Activated naive CD8-positive, alpha-beta T cell treated with anti-CD3 and anti-CD28 coated beads, Interleukin-2, amount 50 U/mL, for 24 hours (primary cell): ENCODE results near the gene SDHA.
A peak's percentile ranks its signal among the peaks of the same experiment; 100 is the strongest.
"Not testable (repeated sequence)": the region's sequence is repeated elsewhere in the genome, so short reads cannot be mapped to it uniquely, and the experiment has no call there.

Experiments
- ATAC-seq: fragments of 150-1000 bp; cut with Tn5 transposase; one replicate; pipeline ENCODE4 v1.10.0; 2021
- DNase-seq: peaks from one replicate; pipeline ENCODE4 v3.0.0; 2021
- H3K27ac Mint-ChIP-seq: one replicate; pipeline ENCODE4 v1.8.0; 2021; ENCODE audit warnings: mild to moderate bottlenecking, mixed read lengths
- H3K27me3 Mint-ChIP-seq: one replicate; pipeline ENCODE4 v1.8.0; 2021; ENCODE audit warnings: mixed read lengths
- H3K36me3 Mint-ChIP-seq: one replicate; pipeline ENCODE4 v1.8.0; 2021; ENCODE audit warnings: low read depth, mixed read lengths
- H3K4me1 Mint-ChIP-seq: one replicate; pipeline ENCODE4 v1.8.0; 2021; ENCODE audit warnings: mixed read lengths
- H3K4me3 Mint-ChIP-seq: one replicate; pipeline ENCODE4 v1.8.0; 2021; ENCODE audit warnings: mild to moderate bottlenecking, moderate library complexity, mixed read lengths
- H3K9me3 Mint-ChIP-seq: one replicate; pipeline ENCODE4 v1.8.0; 2021; ENCODE audit warnings: mixed read lengths

SDHA gene

GRCh38 chr5:237931-238330 is 19.8 kb downstream of the SDHA start:
- not testable (repeated sequence) for DNase-seq, H3K27ac Mint-ChIP-seq, H3K9me3 Mint-ChIP-seq, H3K4me1 Mint-ChIP-seq, H3K27me3 Mint-ChIP-seq, ATAC-seq, H3K4me3 Mint-ChIP-seq
- peaks cover 41% of the 10 kb centered on the region for H3K36me3 Mint-ChIP-seq

DNA sequence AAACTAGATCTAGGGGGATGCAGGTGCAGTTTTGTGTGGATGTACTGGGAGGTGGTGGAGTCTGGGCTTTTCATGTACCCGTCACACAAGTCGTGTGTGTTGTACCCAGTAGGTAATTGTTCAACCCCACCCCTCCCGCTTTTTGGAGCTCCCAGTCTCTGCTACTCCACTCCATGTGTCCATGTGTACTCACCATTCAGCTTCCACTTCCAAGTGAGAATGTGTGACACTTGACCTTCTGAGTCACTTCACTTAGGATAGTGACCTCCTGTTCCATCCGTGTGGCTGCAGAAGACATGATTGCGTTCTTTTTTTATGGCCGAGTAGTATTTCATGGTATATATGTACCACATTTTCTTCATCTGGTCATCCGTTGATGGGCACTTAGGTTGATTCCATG is 22.4 kb downstream of the SDHA start:
- H3K4me3 Mint-ChIP-seq, H3K27ac Mint-ChIP-seq, H3K27me3 Mint-ChIP-seq, H3K4me1 Mint-ChIP-seq, ATAC-seq, H3K9me3 Mint-ChIP-seq, DNase-seq: not testable (repeated sequence)
- H3K36me3 Mint-ChIP-seq: peaks cover 27% of the 10 kb centered on the region

- not testable (repeated sequence) for ATAC-seq, H3K27ac Mint-ChIP-seq, H3K4me3 Mint-ChIP-seq, H3K27me3 Mint-ChIP-seq, H3K9me3 Mint-ChIP-seq, DNase-seq, H3K4me1 Mint-ChIP-seq
- H3K36me3 Mint-ChIP-seq: peaks cover 29% of the 10 kb centered on the region
Observed at GRCh38 chr5:241045-241669, 23.0 kb downstream of the SDHA start.

DNA sequence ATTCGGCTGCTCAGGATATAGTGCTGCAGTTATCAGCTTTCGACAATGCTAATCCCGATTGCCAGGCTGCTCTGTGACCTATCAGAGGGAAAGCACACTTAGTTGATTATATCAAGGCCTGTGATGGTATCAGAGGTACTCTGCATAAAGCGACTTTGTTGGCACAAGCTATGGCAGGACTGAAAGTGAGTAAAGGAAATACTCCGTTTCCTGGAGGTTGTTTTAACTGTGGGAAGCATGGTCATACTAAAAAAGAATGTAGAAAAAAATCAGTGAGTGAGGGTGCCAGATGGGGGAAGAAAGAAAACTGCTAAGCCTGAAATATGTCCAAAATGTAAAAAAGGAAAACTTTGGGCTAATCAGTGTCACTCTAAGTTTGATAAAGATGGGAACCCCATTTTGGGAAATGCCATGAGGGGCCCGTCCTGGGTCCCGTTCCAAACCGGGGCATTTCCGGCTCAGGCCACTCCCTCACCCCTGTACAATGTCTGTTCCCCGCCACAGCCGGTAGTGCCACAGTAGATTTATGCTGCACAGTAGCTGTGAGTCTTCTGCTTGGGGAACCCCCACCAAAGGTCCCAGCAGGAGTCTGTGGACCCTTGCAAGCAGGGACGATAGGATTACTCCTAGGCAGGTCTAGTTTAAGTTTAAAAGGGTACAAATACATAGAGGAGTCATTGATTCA is 25.7 kb downstream of the SDHA start:
- not testable (repeated sequence) for ATAC-seq, H3K27me3 Mint-ChIP-seq, H3K4me3 Mint-ChIP-seq, DNase-seq, H3K4me1 Mint-ChIP-seq, H3K9me3 Mint-ChIP-seq, H3K27ac Mint-ChIP-seq
- H3K36me3 Mint-ChIP-seq: peaks cover 49% of the 10 kb centered on the region

DNA sequence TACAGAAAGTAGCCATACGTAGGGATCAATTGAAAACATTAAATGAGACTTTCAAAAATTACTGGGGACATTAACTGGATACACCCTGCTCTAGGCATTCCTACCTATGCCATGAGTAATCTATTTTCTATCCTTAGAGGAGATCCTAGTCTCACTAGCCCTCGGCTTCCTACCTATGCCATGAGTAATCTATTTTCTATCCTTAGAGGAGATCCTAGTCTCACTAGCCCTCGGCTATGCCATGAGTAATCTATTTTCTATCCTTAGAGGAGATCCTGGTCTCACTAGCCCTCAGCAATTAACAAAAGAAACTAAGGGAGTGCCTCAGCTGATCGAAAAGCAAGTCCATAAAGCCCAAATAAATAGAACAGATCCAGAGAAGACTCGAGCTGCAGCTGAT is 27.6 kb downstream of the SDHA start:
- ATAC-seq, H3K4me1 Mint-ChIP-seq, H3K9me3 Mint-ChIP-seq, DNase-seq, H3K27me3 Mint-ChIP-seq, H3K27ac Mint-ChIP-seq, H3K4me3 Mint-ChIP-seq: not testable (repeated sequence)
- H3K36me3 Mint-ChIP-seq: peaks cover 50% of the 10 kb centered on the region

DNA sequence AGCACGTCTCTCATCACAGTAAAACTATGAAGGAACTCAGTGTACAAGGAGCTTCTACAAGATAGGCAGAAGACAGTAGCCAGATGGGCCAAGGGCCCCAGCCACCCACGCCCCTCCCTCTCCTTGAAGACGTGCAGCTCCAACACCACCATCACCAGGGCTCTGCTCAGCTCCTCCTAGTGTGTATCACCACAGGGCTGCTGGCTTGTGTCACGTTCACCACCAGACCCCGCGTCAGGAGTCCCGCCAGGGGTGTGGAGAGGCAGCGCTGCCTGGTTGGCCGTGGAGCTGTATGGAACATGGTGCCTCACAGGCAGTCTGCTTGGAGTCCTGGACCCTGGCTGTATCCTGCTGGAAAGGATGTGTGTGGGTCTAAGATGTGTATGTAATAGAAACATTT is 32.3 kb downstream of the SDHA start:
- H3K9me3 Mint-ChIP-seq, H3K27ac Mint-ChIP-seq, H3K4me1 Mint-ChIP-seq, ATAC-seq, H3K4me3 Mint-ChIP-seq, H3K27me3 Mint-ChIP-seq, DNase-seq: not testable (repeated sequence)
- H3K36me3 Mint-ChIP-seq: peaks cover 50% of the 10 kb centered on the region

DNA sequence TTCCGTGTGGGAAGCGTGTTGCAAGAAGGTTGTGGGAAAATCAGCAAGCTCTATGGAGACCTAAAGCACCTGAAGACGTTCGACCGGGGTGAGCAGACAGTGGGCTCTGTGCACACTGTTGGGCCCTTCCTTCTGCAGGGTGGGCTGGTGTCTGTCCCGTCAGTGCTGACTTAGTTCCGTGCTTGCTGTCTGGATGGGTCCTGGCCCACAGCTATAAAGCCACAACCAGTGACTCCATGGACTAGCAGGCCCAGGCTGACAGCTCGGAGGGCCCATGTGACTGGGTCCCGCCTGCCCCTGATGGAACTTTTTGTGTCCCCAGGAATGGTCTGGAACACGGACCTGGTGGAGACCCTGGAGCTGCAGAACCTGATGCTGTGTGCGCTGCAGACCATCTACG is 32.9 kb downstream of the SDHA start:
- H3K36me3 Mint-ChIP-seq: peaks cover 49% of the 10 kb centered on the region
- not testable (repeated sequence) for H3K4me1 Mint-ChIP-seq, H3K27me3 Mint-ChIP-seq, H3K9me3 Mint-ChIP-seq, H3K27ac Mint-ChIP-seq, DNase-seq, ATAC-seq, H3K4me3 Mint-ChIP-seq

GRCh38 chr5:251538-251937 is 33.4 kb downstream of the SDHA start:
- H3K4me3 Mint-ChIP-seq, H3K27me3 Mint-ChIP-seq, H3K4me1 Mint-ChIP-seq, H3K27ac Mint-ChIP-seq, H3K9me3 Mint-ChIP-seq, DNase-seq, ATAC-seq: not testable (repeated sequence)
- H3K36me3 Mint-ChIP-seq: peaks cover 53% of the 10 kb centered on the region

DNA sequence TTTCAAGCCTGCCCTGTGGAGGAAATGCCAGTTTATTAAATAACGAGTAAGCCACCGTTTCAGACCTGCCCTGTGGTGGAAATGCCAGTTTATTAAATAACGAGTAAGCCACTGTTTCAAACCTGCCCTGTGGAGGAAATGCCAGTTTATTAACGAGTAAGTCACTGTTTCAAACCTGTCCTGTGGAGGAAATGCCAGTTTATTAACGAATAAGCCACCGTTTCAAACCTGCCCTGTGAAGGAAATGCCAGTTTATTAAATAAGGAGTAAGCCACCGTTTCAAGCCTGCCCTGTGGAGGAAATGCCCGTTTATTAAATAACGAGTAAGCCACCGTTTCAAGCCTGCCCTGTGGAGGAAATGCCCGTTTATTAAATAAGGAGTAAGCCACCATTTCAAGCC is 33.9 kb downstream of the SDHA start:
- not testable (repeated sequence) for H3K27me3 Mint-ChIP-seq, H3K4me1 Mint-ChIP-seq, H3K27ac Mint-ChIP-seq, H3K4me3 Mint-ChIP-seq, DNase-seq, ATAC-seq, H3K9me3 Mint-ChIP-seq
- H3K36me3 Mint-ChIP-seq: peaks cover 50% of the 10 kb centered on the region

DNA sequence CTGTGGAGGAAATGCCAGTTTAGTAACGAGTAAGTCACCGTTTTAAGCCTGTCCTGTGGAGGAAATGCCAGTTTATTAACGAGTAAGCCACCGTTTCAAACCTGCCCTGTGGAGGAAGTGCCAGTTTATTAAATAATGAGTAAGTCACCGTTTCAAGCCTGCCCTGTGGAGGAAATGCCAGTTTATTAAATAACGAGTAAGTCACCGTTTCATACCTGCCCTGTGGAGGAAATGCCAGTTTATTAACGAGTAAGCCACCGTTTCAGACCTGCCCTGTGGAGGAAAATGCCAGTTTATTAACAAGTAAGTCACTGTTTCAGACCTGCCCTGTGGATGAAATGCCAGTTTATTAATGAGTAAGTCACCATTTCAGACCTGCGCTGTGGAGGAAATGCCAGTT is 34.4 kb downstream of the SDHA start:
- peaks cover 48% of the 10 kb centered on the region for H3K36me3 Mint-ChIP-seq
- ATAC-seq (no peak), DNase-seq (no peak)
- no peaks in the 10 kb centered on the region for H3K4me1 Mint-ChIP-seq
- H3K9me3 Mint-ChIP-seq: no peaks in the 10 kb centered on the region
- no peak overlapping the region for H3K4me3 Mint-ChIP-seq
- no peaks in the 10 kb centered on the region for H3K27me3 Mint-ChIP-seq
- H3K27ac Mint-ChIP-seq: no peak overlapping the region

- peaks cover 34% of the 10 kb centered on the region for H3K36me3 Mint-ChIP-seq
- H3K27ac Mint-ChIP-seq, DNase-seq, ATAC-seq, H3K4me1 Mint-ChIP-seq, H3K4me3 Mint-ChIP-seq, H3K27me3 Mint-ChIP-seq, H3K9me3 Mint-ChIP-seq: not testable (repeated sequence)
Observed at GRCh38 chr5:254322-254721, 36.2 kb downstream of the SDHA start.

- not testable (repeated sequence) for DNase-seq, H3K27me3 Mint-ChIP-seq, H3K9me3 Mint-ChIP-seq, H3K27ac Mint-ChIP-seq, ATAC-seq, H3K4me3 Mint-ChIP-seq, H3K4me1 Mint-ChIP-seq
- peaks cover 27% of the 10 kb centered on the region for H3K36me3 Mint-ChIP-seq
Observed at GRCh38 chr5:255116-255515, 37.0 kb downstream of the SDHA start.

- not testable (repeated sequence) for H3K27ac Mint-ChIP-seq, H3K4me1 Mint-ChIP-seq, H3K27me3 Mint-ChIP-seq, DNase-seq, H3K4me3 Mint-ChIP-seq, H3K9me3 Mint-ChIP-seq, ATAC-seq
- H3K36me3 Mint-ChIP-seq: peaks cover 26% of the 10 kb centered on the region
Observed at GRCh38 chr5:256347-256746, 38.2 kb downstream of the SDHA start.

DNA sequence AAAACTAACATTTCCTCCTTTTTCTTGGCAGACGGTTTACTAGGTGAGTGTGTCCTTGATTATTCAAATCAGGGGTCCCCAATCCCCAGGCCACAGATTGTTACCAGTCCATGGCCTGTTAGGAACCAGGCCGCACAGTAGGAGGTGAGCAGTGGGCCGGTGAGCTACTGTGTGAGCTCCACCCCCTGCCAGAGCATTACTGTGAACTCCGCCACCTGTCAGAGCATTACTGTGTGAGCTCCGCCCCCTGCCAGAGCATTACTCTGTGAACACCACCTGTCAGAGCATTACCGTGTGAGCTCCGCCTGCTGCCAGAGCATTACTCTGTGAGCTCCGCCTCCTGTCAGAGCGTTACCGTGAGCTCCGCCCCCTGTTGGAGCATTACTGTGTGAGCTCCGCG is 39.0 kb downstream of the SDHA start:
- Mint-ChIP-seq H3K4me1 (no peaks in the 10 kb centered on the region), H3K4me3 (no peak overlapping the region), H3K9me3 (no peaks in the 10 kb centered on the region), H3K27ac (no peak overlapping the region), H3K36me3 (peaks cover 26% of the 10 kb centered on the region), H3K27me3 (no peaks in the 10 kb centered on the region)
- no peak for DNase-seq
- ATAC-seq: no peak

GRCh38 chr5:263275-263974 is 45.3 kb downstream of the SDHA start:
- not testable (repeated sequence) for DNase-seq, H3K9me3 Mint-ChIP-seq, H3K27me3 Mint-ChIP-seq, ATAC-seq, H3K4me3 Mint-ChIP-seq
- Mint-ChIP-seq H3K36me3 (peaks cover 16% of the 10 kb centered on the region), H3K4me1 (peaks cover 15% of the 10 kb centered on the region), H3K27ac (peak overlapping the region; percentile 57)
